ENCODE data around the gene CYSRT1.

DNA sequence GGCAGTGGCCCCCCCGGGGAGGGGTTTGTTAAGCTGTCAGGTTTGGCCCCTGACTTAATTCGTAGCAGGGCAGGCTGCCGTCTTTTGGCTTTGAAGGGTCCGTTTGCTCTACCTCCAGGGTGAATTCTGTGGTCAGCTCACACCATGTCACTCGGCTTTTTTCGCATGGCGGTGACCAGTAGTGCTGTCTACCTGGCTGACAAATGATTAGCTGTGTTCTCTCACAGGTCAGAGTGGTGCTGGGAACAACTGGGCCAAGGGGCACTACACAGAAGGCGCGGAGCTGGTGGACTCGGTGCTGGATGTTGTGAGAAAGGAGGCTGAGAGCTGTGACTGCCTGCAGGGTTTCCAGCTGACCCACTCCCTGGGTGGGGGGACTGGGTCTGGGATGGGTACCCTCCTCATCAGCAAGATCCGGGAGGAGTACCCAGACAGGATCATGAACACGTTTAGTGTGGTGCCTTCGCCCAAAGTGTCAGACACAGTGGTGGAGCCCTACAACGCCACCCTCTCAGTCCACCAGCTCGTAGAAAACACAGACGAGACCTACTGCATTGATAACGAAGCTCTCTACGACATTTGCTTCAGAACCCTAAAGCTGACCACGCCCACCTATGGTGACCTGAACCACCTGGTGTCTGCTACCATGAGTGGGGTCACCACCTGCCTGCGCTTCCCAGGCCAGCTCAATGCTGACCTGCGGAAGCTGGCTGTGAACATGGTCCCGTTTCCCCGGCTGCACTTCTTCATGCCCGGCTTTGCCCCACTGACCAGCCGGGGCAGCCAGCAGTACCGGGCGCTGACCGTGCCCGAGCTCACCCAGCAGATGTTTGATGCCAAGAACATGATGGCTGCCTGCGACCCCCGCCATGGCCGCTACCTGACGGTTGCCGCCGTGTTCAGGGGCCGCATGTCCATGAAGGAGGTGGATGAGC lies 17.6 kb downstream of the CYSRT1 start:
- TF ChIP-seq, protein P1, sequence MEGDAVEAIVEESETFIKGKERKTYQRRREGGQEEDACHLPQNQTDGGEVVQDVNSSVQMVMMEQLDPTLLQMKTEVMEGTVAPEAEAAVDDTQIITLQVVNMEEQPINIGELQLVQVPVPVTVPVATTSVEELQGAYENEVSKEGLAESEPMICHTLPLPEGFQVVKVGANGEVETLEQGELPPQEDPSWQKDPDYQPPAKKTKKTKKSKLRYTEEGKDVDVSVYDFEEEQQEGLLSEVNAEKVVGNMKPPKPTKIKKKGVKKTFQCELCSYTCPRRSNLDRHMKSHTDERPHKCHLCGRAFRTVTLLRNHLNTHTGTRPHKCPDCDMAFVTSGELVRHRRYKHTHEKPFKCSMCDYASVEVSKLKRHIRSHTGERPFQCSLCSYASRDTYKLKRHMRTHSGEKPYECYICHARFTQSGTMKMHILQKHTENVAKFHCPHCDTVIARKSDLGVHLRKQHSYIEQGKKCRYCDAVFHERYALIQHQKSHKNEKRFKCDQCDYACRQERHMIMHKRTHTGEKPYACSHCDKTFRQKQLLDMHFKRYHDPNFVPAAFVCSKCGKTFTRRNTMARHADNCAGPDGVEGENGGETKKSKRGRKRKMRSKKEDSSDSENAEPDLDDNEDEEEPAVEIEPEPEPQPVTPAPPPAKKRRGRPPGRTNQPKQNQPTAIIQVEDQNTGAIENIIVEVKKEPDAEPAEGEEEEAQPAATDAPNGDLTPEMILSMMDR (IDR thresholded peaks at IDR 0.05; ENCODE audit: extremely low read depth in 1 of 2, insufficient read depth in 1 of 2, low read depth in 1 of 2, low read length in 2 of 2), result no peak
- TF ChIP-seq POLR2A (IDR thresholded peaks at IDR 0.05; ENCODE audit: low read depth, low read length), result no peak
- no peak for TF ChIP-seq EZH2 (IDR thresholded peaks at IDR 0.05; ENCODE audit: borderline replicate concordance, low read depth, low read length, severe bottlenecking)
